ENCODE measurements around the gene PIK3R5. TPM values are rescaled to one million over a fixed set of nuclear protein-coding genes. Genes with fewer than 3 reads are reported as not detected.
"Not testable (repeated sequence)": the region's sequence is repeated elsewhere in the genome, so short reads cannot be mapped to it uniquely, and the experiment has no call there.

PIK3R5 gene
- polyA plus RNA-seq, 1 donor = 0.73 TPM

GRCh38 chr17:8896641-8897635 lies 68.6 kb downstream of the PIK3R5 start:
- no peak for DNase-seq

- DNase-seq = no peak
Observed at GRCh38 chr17:8896087-8896486, 69.4 kb downstream of the PIK3R5 start.

- peak; percentile 65 for DNase-seq
Observed at GRCh38 chr17:8894673-8895578, 70.6 kb downstream of the PIK3R5 start.

- no peak for DNase-seq
Observed at GRCh38 chr17:8894202-8894671, 71.3 kb downstream of the PIK3R5 start.

- no peak for DNase-seq
Observed at GRCh38 chr17:8893621-8894201, 71.8 kb downstream of the PIK3R5 start.

- DNase-seq = no peak
Observed at GRCh38 chr17:8893059-8893458, 72.4 kb downstream of the PIK3R5 start.

GRCh38 chr17:8892338-8892690 lies 73.2 kb downstream of the PIK3R5 start:
- DNase-seq = no peak

- no peak for DNase-seq
Observed at GRCh38 chr17:8890671-8891070, 74.8 kb downstream of the PIK3R5 start.

- no peak for DNase-seq
Observed at GRCh38 chr17:8889458-8890210, 75.9 kb downstream of the PIK3R5 start.

- no peak for DNase-seq
Observed at GRCh38 chr17:8888704-8889302, 76.7 kb downstream of the PIK3R5 start.

GRCh38 chr17:8887834-8888703 lies 77.4 kb downstream of the PIK3R5 start:
- DNase-seq = peak; percentile 43

GRCh38 chr17:8887301-8887700 lies 78.2 kb downstream of the PIK3R5 start:
- DNase-seq = no peak

GRCh38 chr17:8885967-8886684 lies 79.4 kb downstream of the PIK3R5 start:
- no peak for DNase-seq

GRCh38 chr17:8885163-8885966 lies 80.1 kb downstream of the PIK3R5 start:
- not testable (repeated sequence) for DNase-seq

- DNase-seq = no peak
Observed at GRCh38 chr17:8884336-8884990, 81.0 kb downstream of the PIK3R5 start.

GRCh38 chr17:8883353-8883752 lies 82.2 kb downstream of the PIK3R5 start:
- no peak for DNase-seq

- DNase-seq = no peak
Observed at GRCh38 chr17:8881606-8882005, 83.9 kb downstream of the PIK3R5 start.

GRCh38 chr17:8880466-8880865 lies 85.0 kb downstream of the PIK3R5 start:
- DNase-seq = no peak

Measured in left kidney (tissue), 2 donors.